ENCODE results near the gene TMEM161A.
A peak's percentile ranks its signal among the peaks of the same experiment; 100 is the strongest.

The TMEM161A gene

GRCh38 chr19:19096641-19097627 is 41.3 kb downstream of the TMEM161A start:
- no peak for DNase-seq

GRCh38 chr19:19095691-19096090 is 42.6 kb downstream of the TMEM161A start:
- no peak for DNase-seq

- no peak for DNase-seq
Observed at GRCh38 chr19:19094513-19094912, 43.8 kb downstream of the TMEM161A start.

- DNase-seq = no peak
Observed at GRCh38 chr19:19087676-19088075, 50.6 kb downstream of the TMEM161A start.

GRCh38 chr19:19083413-19084178 is 54.7 kb downstream of the TMEM161A start:
- no peak for DNase-seq

GRCh38 chr19:19081642-19082151 is 56.6 kb downstream of the TMEM161A start:
- DNase-seq = no peak

- DNase-seq = no peak
Observed at GRCh38 chr19:19079571-19079970, 58.7 kb downstream of the TMEM161A start.

GRCh38 chr19:19078801-19079200 is 59.5 kb downstream of the TMEM161A start:
- DNase-seq = no peak

- DNase-seq = no peak
Observed at GRCh38 chr19:19077103-19077502, 61.2 kb downstream of the TMEM161A start.

- DNase-seq = no peak
Observed at GRCh38 chr19:19076476-19076875, 61.8 kb downstream of the TMEM161A start.

GRCh38 chr19:19075126-19075525 is 63.2 kb downstream of the TMEM161A start:
- no peak for DNase-seq

GRCh38 chr19:19074196-19074882 is 63.9 kb downstream of the TMEM161A start:
- DNase-seq = peak; percentile 20

- DNase-seq = no peak
Observed at GRCh38 chr19:19071897-19072296, 66.4 kb downstream of the TMEM161A start.

Data from retina (tissue), 1 donor.